Measurements from ENCODE around the gene KAT7.
"Not testable (repeated sequence)": the region's sequence is repeated elsewhere in the genome, so short reads cannot be mapped to it uniquely, and the experiment has no call there.

Gene KAT7

DNA sequence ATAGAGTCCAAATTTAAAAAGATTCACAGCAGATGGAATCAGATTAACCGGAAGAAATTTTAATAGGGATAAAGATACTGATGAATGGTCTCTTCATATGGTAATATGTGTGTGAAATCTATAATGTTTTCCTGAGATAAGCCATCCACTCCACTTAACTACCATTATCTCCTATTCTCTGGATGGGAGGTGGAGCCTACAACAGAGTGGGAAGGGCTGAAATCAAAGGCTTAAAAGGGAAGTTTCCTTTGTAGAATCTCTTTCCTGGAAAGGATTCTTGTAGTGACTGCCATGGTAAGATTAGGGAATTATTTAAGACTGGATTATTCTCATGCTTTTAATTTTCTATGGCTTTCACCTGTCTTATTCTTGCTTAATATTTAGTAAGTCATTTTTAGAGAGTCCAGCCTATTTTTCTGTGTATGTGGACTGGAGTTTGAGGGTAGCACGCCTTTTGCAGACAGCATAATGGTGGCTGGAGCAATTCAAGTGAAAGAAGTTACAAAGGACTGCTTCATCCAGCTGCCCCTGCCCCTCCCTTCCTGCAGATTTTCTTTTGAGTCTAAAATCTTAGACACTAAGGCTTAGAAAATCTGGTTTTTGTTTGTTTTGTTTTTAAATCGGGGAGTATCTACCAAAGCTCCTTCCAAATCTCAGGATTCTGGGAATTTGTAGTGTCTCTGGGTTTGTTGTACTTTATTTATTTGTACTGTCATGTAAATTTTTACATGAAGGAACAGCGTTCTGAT, 26.5 kb downstream of the KAT7 start:
- DNase-seq: no peak

DNA sequence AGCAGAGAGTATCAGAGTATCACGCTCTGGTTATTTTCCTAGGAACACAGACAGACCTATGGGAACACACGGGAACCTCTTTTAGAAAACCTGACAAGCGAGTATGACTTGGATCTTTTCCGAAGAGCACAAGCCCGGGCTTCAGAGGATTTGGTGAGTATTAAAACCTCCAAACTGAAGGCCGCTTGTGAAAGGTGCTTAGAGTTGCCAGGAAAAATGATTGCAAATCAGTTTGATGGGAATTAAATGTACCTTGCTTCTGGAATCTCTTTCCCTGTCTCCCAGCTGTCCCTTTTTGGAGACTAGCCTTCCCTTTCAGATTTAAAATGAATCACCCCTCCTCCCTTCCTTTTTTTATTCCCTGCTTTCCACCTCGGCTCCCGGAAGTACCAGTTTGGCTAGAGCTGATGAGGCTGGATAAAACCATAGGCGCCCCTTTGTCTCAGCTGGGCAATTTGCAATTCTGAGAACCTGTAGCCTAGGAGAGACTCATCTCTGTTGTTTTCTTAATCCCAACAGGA, 27.3 kb downstream of the KAT7 start:
- no peak for DNase-seq

GRCh38 chr17:49817993-49818392, 29.5 kb downstream of the KAT7 start:
- no peak for DNase-seq

GRCh38 chr17:49819138-49819537, 30.7 kb downstream of the KAT7 start:
- no peak for DNase-seq

- peak; percentile 1 for DNase-seq
These were observed 31.2 kb downstream of the KAT7 start for GRCh38 chr17:49819651-49820050.

- DNase-seq: no peak
These were observed 32.3 kb downstream of the KAT7 start for GRCh38 chr17:49820773-49821172.

DNA sequence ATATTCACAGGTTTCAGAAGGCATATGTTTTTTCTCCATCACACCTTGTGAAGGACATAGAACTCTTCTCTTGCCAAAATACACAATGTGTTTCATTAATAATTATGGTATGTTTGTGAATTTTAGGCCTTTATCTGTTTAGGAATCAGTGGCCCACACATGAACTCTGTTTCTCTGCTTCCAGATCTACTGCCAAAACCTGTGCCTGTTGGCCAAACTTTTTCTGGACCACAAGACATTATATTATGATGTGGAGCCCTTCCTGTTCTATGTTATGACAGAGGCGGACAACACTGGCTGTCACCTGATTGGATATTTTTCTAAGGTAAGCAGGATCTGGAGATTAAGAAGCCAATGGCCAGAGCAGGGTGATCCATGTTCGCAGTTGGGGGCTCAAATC, 33.0 kb downstream of the KAT7 start:
- no peak for DNase-seq

GRCh38 chr17:49821916-49822315, 33.4 kb downstream of the KAT7 start:
- no peak for DNase-seq

DNA sequence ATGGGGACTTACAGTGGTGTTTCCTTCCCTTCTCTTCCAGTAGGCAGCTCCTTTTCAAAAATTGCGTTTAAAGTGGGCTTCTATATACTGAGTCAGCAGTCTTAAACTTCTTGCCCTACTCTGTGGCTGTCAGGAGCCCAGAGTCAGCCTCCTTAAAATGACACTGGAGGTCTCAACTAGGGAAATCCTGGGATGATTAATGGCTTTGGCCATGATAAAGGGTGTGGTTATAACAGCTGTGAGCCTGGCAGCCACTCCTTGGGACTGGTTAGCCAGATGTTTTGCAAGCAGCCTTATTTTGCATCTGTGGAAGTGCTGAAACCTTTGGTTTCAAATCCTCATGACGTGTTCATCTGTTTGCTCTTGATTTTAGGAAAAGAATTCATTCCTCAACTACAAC, 34.3 kb downstream of the KAT7 start:
- no peak for DNase-seq

- no peak for DNase-seq
These were observed 35.1 kb downstream of the KAT7 start for GRCh38 chr17:49823614-49824013.

DNA sequence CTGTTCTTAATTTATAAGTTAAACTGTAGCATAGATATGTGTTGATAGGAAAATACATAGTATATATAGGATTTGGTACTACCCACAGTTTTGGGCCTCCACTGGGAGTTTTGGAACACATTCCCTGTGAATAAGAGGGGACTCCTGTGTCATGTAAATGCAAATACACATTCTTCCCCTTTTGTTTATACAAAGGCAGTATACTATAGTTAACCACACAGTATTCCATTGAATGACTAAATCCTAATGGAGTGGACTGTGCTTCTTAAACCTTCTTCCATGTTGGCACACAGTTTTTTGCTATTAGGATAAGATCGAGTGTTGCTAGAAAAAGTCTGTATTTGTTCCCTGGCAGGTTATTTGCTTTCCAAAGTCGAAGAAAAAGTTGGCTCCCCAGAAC, 37.2 kb downstream of the KAT7 start:
- DNase-seq: no peak

DNA sequence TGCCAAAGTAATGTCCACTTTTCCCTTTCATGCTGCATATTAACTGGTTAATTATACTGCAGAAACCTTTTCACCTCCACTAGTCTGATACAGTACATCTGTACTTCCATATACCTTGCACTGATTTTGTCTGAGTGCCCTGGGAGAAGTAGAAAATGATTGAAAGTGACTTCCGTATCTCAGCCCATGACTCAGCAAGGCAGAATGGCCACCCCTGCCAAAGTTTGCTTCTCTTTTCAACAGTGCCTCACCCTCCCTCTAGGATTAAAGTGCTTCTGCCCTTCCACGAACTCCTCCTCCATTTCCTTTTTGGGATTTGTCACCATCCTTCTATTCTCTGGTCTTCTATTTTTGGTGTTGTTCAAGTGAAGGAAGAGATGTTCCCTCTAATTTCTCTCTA, 39.8 kb downstream of the KAT7 start:
- DNase-seq: not testable (repeated sequence)

DNA sequence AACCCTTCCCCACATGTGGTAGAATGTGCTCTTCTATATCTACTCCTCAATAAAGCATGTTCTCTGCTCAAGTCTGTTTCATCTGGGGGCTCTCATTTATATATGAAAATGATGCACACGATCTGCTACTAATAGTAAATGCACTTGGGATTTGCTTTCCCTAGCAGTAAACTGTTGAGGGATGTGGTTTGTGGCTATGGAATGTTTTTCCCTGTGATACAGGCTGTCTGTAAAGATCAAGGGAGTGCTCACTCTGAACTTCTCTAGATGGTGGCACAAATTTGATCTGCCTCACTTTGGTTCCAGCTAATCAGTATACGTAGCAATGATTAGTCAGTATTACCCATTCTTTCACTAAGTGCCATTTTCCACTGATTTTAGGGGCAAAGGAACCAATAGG, 40.5 kb downstream of the KAT7 start:
- DNase-seq: no peak

DNA sequence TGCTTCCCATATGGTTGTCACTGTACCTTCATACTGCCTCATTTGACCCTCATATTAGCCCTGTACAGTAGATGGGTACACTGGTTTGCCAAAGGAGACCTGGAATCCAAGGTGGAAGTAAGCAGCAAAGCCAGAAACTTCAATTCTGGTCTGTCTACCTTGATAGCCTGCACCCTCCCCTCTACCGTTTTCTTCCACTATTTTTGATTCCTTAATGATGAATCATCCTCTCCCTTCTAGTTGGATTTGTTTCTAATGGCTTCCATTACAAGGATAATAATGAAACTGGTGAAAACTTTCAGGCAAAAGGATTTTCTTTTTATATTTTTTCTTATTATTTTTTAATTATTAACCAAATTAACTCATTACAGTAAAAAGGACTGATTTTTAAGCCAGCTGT, 42.1 kb downstream of the KAT7 start:
- no peak for DNase-seq

DNA sequence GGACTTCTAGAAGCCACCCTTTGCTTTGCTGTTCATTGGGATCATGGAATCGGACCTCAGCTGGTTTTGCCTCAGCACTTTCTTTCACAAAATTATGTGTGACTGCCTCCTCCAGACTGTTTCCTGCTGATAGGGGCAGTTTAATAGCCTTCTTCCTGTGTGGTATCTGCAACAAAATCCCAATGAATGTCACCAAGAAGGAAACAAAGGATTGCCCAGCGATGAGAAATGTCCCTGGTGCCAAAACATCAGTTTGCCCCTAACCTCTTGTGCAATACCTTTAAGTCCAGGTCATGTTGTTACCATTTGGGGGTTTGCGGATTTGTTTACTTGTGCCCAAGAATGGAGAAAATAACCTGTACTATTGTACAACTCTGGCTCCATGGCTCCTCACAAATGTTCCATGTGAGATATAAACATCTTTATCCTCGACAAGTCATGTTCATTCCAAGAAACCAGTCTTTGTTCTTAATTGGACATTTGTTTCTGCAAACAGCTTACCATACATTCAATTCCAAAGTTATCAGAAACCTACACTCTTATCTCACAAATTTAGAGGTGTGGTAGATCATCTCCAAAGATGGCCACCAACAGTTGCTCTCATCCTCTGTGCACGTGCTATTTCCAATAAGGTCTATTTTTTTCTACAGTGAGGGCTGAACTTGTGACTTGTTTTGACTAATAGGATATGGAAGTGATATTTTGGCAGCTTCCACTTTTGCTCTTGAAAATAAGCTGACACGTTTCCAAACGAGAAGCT, 44.5 kb downstream of the KAT7 start:
- no peak for DNase-seq

- DNase-seq: no peak
These were observed 45.8 kb downstream of the KAT7 start for GRCh38 chr17:49834118-49834743.

GRCh38 chr17:49835472-49835871, 47.0 kb downstream of the KAT7 start:
- no peak for DNase-seq

DNA sequence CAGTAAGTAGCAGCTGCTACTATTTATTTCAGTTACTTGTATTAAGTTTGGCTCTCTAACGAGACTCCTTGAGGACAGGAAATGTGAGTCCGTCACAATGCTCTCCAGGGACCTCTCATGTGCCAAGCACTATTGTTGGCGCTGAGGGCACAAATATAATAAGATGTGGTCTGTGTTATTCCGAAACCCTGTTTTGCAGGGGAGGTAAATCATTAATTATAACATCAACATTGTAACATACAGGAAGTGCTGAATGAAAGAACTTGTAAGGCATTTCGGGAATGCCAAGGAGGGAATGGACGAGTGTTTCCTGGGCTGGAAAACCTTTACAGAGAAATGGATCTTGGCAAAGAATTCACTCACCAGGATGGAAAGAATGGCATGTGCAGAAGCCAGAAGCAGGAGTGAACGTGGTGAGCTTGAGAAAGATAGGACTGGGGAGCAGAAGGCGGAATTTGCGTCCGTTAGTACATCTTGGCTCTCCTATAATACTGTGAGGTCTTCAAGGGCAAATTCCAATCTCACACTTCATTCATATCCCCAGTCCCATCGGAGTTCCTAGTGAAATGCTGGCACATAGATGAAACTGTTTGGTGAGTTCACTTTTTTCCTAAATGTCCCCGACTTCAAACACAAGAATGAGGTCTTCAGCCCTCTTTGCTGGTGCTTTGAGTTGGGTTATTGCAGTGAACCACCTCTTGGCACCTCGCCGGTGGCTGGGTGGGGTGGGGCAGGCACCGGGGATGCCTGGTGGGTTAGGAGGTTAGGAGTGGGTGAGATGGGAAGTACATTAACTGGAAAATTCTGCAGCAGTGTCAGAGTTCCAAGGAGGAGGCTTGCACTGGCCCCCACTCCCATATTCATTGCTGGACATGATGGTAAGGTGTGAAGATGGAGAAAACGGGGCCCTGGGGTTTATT, 47.9 kb downstream of the KAT7 start:
- DNase-seq: no peak

GRCh38 chr17:49839455-49839854, 51.0 kb downstream of the KAT7 start:
- no peak for DNase-seq

- no peak for DNase-seq
These were observed 53.1 kb downstream of the KAT7 start for GRCh38 chr17:49841548-49841947.

DNA sequence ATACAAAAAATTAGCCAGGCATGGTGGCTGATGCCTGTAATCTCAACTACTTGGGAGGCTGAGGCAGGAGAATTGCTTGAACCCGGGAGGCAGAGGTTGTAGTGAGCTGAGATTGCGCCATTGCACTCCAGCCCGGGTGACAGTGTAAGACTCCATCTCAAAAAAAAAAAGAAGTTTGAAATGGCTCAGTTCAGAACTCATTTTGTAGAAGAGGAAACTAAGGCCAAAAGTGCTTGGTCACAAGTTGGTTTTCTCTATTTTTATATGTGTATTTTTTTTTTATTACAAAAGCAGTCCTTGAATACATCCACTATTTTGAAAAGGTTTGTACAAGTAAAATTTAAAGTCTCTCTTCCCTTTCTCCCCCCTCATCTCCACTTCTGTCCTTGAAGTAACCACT, 53.9 kb downstream of the KAT7 start:
- DNase-seq: no peak

DNA sequence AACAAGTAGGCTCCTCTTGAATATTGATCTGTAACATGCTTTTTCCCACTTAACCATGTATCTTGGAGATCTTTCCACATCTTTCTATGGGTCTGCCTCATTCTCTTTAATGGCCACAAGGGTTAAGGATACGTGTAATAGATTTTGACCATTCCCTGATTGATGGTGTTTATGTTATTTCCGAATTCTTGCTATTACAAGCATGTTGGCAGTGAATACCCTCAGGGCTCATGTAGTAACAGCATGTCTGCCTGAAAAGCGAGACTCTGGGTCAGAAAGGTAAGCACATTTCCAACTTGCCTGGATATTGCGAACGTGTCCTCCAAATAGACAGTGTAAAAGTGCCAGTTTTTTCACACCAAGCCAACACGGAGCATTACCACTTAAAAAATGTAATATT, 54.4 kb downstream of the KAT7 start:
- no peak for DNase-seq
